GM23338 (cell line): ENCODE measurements around the gene TMEM250. TPM values are rescaled to one million over a fixed set of nuclear protein-coding genes. Genes with fewer than 3 reads are reported as not detected.

Experiments used
- ATAC-seq: fragments of 200-7000 bp; cut with Tn5 transposase; 3 replicates; pipeline ENCODE4 v1.9.1; 2020
- DNase-seq: peaks from one replicate; pipeline ENCODE4 v3.0.0-alpha.2; 2015; ENCODE audit warnings: low spot score
- H2AFZ ChIP-seq: fragments of 200-600 bp; sonication (generic); 2 replicates; pipeline ENCODE4 v1.8.0; 2016; ENCODE audit warnings: antibody characterized with exemption, mild to moderate bottlenecking, moderate library complexity
- H3F3A ChIP-seq: fragments of 200-600 bp; sonication (generic); replicated peaks from 2 replicates; pipeline ENCODE4 v1.8.0; 2017; ENCODE audit warnings: antibody characterized with exemption, mixed run types, low read depth
- H3K27ac ChIP-seq: fragments of 200-600 bp; sonication (generic); 2 replicates; pipeline ENCODE4 v1.6.1; 2016; ENCODE audit warnings: low read depth
- H3K27me3 ChIP-seq: fragments of 200-600 bp; sonication (generic); 2 replicates; pipeline ENCODE4 v1.8.0; 2016; ENCODE audit warnings: mild to moderate bottlenecking, mixed run types, moderate library complexity; ENCODE audit not compliant: insufficient read depth
- H3K36me3 ChIP-seq: fragments of 200-600 bp; sonication (generic); 2 replicates; pipeline ENCODE4 v1.8.0; 2016; ENCODE audit warnings: mild to moderate bottlenecking; ENCODE audit not compliant: insufficient read depth
- H3K4me1 ChIP-seq: fragments of 200-600 bp; sonication (generic); 2 replicates; pipeline ENCODE4 v1.8.0; 2016; ENCODE audit warnings: mild to moderate bottlenecking, moderate library complexity; ENCODE audit not compliant: insufficient read depth
- H3K4me2 ChIP-seq: fragments of 200-600 bp; sonication (generic); 2 replicates; pipeline ENCODE4 v1.7.1; 2017; ENCODE audit warnings: mixed run types
- H3K4me3 ChIP-seq: fragments of 200-600 bp; sonication (generic); 2 replicates; pipeline ENCODE4 v1.6.1; 2016; ENCODE audit warnings: mixed run types
- H3K79me2 ChIP-seq: fragments of 200-600 bp; sonication (generic); replicated peaks from 2 replicates; pipeline ENCODE4 v1.8.0; 2017; ENCODE audit warnings: mild to moderate bottlenecking; ENCODE audit not compliant: insufficient read depth
- H3K9me2 ChIP-seq: fragments of 200-600 bp; sonication (generic); 2 replicates; pipeline ENCODE4 v1.8.0; 2017; ENCODE audit not compliant: insufficient read depth
- H4K20me1 ChIP-seq: fragments of 200-600 bp; sonication (generic); replicated peaks from 2 replicates; pipeline ENCODE4 v1.8.0; 2017; ENCODE audit warnings: mild to moderate bottlenecking; ENCODE audit not compliant: insufficient read depth
- H3K27ac Mint-ChIP-seq: 2 replicates; pipeline ENCODE4 v1.8.0; 2020; ENCODE audit warnings: inconsistent platforms, mild to moderate bottlenecking, moderate library complexity, mixed read lengths
- H3K27me3 Mint-ChIP-seq: 3 replicates; pipeline ENCODE4 v1.8.0; 2022; ENCODE audit warnings: low read depth, mild to moderate bottlenecking, moderate library complexity, mixed read lengths, inconsistent platforms; ENCODE audit not compliant: insufficient read depth, poor library complexity
- H3K36me3 Mint-ChIP-seq: 3 replicates; pipeline ENCODE4 v1.8.0; 2021; ENCODE audit warnings: low read depth, mild to moderate bottlenecking, inconsistent platforms, moderate library complexity, mixed read lengths
- H3K4me1 Mint-ChIP-seq: 3 replicates; pipeline ENCODE4 v1.8.0; 2020; ENCODE audit warnings: mild to moderate bottlenecking, inconsistent platforms, mixed read lengths
- H3K4me3 Mint-ChIP-seq: 3 replicates; pipeline ENCODE4 v1.8.0; 2021; ENCODE audit warnings: moderate library complexity, mild to moderate bottlenecking, inconsistent platforms, mixed read lengths
- H3K9me3 Mint-ChIP-seq: 3 replicates; pipeline ENCODE4 v1.8.0; 2020; ENCODE audit warnings: moderate library complexity, mild to moderate bottlenecking, inconsistent platforms, mixed read lengths
- CREB1 ChIP-seq: fragments of 250-450 bp; sonication (Bioruptor Pico); IDR thresholded peaks from 2 replicates; pipeline ENCODE4 v1.5.0; 2020; ENCODE audit warnings: low read depth, mild to moderate bottlenecking, moderate library complexity
- CTCF ChIP-seq, 2 experiments: fragments of 200-600 bp in 1 of 2; sonication (generic) in 1 of 2; conservative IDR thresholded peaks; 2 replicates each; pipeline versions ENCODE4 v1.5.1 to v1.6.1; 2016 to 2017; ENCODE audit warnings: antibody characterized with exemption in 2 of 2, low read depth in 2 of 2, mild to moderate bottlenecking in 2 of 2, moderate library complexity in 1 of 2
- ETS1 ChIP-seq: IDR thresholded peaks from 2 replicates; pipeline ENCODE4 v1.6.1; 2016; ENCODE audit warnings: antibody characterized with exemption
- EZH2phosphoT487 ChIP-seq: fragments of 200-600 bp; sonication (generic); IDR thresholded peaks from one replicate; pipeline ENCODE4 v1.8.1; 2018; ENCODE audit warnings: antibody characterized with exemption; ENCODE audit not compliant: unreplicated experiment
- JUNB ChIP-seq: IDR thresholded peaks from one replicate; pipeline ENCODE4 v1.6.1; 2016; ENCODE audit warnings: antibody characterized with exemption; ENCODE audit not compliant: unreplicated experiment
- POLR2AphosphoS5 ChIP-seq: IDR thresholded peaks from 2 replicates; pipeline ENCODE4 v1.6.1; 2016; ENCODE audit warnings: antibody characterized with exemption, low read depth
- ZNF331 ChIP-seq: fragments of 250-450 bp; sonication (Bioruptor Pico); IDR thresholded peaks from 2 replicates; pipeline ENCODE4 v1.5.0; 2020; ENCODE audit warnings: low read depth, mild to moderate bottlenecking, moderate library complexity
- ZNF462 ChIP-seq: fragments of 250-450 bp; sonication (Bioruptor Pico); IDR thresholded peaks from 2 replicates; pipeline ENCODE4 v1.5.0; 2020; ENCODE audit warnings: mild to moderate bottlenecking, moderate library complexity
- polyA plus RNA-seq: library from polyadenylated mRNA; unstranded; fragments of >200 nt; fragmentation: Nextera tagmentation; extraction: Ambion mirVana; gene quantifications from 2 replicates; pipeline ENCODE4 v1.2.1, GENCODE V29; 2016
- total RNA-seq: library from RNA; depleted of rRNA; stranded (reverse); fragments of >200 nt; shearing (Covaris generic); gene quantifications from 2 replicates; pipeline ENCODE4 v1.2.3, GENCODE V29; 2014
- TF ChIP-seq, protein P1 (sequence below): IDR thresholded peaks from one replicate; pipeline ENCODE4 v1.6.1; 2018; ENCODE audit warnings: antibody characterized with exemption; ENCODE audit not compliant: unreplicated experiment

The TMEM250 gene
- total and polyA plus RNA-seq, 2 experiments from 2014 or later, result 12.2 to 39.2 TPM

DNA sequence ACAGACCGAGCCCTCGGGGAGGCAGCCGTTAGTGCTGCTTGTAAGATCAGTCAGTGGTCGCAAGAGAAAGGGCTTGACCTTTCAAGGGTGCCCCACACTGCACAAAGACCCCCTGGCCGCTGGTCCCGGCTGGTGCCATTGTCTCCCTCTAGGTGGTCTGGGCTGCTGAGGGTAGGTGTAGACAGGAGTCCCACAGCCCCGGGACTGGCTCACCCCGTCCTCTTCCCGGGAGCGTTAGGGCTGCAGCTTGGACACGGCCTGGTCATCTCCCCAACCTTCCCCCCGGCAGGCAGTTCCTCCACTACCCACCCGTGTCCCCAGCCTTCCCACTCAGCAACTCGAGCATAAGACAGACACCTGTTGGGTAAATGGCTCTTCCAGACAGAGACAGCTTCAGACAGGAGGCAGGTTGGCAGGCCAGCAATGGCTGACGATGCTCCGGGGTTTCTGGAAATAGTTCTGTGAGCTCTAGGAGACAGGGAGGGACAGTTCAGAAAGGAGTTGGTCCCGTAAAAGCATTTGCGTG lies 15.3 kb upstream of the TMEM250 start:
- Histone ChIP-seq H4K20me1 (no peaks in the 10 kb centered on the region), H3K4me1 (peaks cover 9% of the 10 kb centered on the region; the same call in 1 of the 2 replicates), H3K27me3 (peaks cover 26% of the 10 kb centered on the region), H3K4me3 (peak overlapping the region; percentile 66), H3F3A (no peaks in the 10 kb centered on the region), H3K27ac (no peak overlapping the region), H3K36me3 (no peaks in the 10 kb centered on the region), H2AFZ (peak overlapping the region; percentile 98; the same call in 1 of the 2 replicates), H3K79me2 (no peaks in the 10 kb centered on the region), H3K9me2 (no peaks in the 10 kb centered on the region), H3K4me2 (peak overlapping the region; percentile 90)
- Mint-ChIP-seq H3K4me3 (peak overlapping the region; percentile 64), H3K27me3 (peaks cover 27% of the 10 kb centered on the region), H3K9me3 (no peaks in the 10 kb centered on the region), H3K4me1 (peaks cover 24% of the 10 kb centered on the region), H3K27ac (no peak overlapping the region), H3K36me3 (no peaks in the 10 kb centered on the region)
- no peak for TF ChIP-seq JUNB
- TF ChIP-seq ZNF331, result no peak
- TF ChIP-seq EZH2phosphoT487, result no peak
- TF ChIP-seq, protein P1, sequence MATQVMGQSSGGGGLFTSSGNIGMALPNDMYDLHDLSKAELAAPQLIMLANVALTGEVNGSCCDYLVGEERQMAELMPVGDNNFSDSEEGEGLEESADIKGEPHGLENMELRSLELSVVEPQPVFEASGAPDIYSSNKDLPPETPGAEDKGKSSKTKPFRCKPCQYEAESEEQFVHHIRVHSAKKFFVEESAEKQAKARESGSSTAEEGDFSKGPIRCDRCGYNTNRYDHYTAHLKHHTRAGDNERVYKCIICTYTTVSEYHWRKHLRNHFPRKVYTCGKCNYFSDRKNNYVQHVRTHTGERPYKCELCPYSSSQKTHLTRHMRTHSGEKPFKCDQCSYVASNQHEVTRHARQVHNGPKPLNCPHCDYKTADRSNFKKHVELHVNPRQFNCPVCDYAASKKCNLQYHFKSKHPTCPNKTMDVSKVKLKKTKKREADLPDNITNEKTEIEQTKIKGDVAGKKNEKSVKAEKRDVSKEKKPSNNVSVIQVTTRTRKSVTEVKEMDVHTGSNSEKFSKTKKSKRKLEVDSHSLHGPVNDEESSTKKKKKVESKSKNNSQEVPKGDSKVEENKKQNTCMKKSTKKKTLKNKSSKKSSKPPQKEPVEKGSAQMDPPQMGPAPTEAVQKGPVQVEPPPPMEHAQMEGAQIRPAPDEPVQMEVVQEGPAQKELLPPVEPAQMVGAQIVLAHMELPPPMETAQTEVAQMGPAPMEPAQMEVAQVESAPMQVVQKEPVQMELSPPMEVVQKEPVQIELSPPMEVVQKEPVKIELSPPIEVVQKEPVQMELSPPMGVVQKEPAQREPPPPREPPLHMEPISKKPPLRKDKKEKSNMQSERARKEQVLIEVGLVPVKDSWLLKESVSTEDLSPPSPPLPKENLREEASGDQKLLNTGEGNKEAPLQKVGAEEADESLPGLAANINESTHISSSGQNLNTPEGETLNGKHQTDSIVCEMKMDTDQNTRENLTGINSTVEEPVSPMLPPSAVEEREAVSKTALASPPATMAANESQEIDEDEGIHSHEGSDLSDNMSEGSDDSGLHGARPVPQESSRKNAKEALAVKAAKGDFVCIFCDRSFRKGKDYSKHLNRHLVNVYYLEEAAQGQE, result no peak
- no peak for TF ChIP-seq ETS1
- TF ChIP-seq ZNF462, result no peak
- TF ChIP-seq CREB1, result no peak
- TF ChIP-seq CTCF (conservative IDR thresholded peaks at IDR 0.05; ENCODE audit: low read depth in 2 of 2), result no peak
- no peak for TF ChIP-seq POLR2AphosphoS5
- DNase-seq (no peak), ATAC-seq (no peak)
